ENCODE data around the gene XPO6. TPM values are rescaled to one million over a fixed set of nuclear protein-coding genes. Genes with fewer than 3 reads are reported as not detected.

Gene XPO6
- polyA plus RNA-seq, 1 donor: 83.1 TPM

DNA sequence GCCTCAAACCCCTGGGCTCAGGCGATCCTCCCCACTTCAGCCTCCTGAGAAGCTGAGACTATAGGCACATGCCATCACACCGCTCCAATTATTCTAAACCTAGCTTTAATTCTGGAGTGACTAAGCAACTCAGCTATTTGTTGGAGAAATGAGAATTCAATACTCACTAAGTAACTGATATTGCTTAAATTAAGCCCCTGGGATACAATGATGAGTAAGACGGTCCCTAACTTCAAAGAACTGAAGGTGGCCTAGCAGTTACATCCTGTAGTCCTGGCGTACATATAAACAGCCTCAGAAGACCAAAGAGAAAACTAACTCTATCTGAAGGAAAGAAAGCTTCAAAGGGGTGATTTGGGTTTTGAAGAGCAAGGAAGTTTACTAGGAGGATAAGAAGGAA, 25.0 kb downstream of the XPO6 start:
- no peak for DNase-seq

DNA sequence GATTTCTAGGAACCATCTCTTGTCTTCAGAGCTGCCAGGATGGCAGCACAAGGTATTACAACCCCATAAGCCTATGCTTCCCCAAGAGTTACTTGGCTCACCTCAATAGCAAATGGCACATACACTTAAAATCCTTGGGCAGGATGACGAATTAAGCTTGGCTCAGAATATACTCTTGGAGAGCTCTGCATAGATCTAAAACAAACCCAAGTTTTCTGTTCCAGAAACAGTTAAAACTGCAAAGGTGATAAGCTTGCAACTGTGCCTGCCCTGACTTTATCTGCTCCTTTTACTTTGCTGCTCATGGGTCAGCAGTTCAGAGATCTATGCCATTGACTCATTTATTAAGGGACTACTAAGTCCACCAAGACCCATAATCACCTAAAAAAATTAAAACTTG, 26.1 kb downstream of the XPO6 start:
- DNase-seq: no peak

DNA sequence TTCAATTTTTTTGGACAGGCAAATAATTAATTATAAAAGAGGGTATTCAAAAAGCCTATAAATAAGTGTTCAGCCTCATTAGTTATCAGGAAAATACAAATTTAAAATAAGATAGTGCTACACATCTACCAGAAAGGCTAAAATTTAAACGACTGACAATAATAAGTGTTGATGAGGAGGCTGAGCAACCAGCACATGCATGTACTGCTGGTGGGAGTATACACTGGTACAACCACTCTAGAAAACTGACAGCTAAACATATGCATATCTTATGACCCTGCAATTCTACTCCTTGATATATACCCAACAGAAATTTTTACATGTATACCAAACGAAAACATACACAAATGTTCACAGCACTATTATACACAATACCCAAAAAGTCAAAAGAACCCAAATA, 27.1 kb downstream of the XPO6 start:
- DNase-seq: no peak

DNA sequence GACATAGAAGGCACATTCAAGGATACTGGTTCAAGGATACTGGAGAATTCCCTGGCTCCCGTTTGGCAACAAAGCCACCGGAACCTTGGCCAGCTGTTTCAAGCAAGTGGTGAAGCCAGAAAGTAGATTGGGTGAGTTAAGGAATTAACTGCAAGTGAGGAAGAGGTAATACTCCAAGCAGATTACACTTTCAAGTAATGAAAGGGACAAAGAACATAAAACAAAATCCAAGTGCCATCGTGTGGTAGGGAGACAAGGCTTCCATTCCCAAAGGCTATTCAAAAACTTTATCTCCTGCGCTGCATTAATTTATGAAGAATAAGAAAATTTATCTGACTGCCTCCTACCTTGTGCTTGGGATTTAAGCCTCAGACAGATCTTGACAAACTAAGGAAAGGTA, 27.8 kb downstream of the XPO6 start:
- no peak for DNase-seq

DNA sequence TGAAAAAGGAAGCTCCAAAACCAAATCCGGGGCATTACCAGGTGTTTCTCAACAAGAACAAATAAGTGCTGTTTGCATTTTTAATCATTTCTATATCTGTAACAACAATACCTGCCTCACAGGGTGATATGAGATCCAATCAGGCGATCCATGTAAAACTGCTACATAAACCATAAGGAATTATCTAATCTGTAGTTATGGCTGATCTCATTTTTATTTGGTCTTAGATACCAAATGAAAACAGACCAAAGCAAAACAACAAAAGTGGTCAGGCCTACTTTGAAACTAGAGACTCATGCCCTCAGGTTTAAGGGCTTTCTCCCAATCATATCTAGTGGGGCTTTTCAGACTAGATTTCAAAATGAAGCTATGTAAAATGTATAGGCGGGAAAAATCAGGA, 28.3 kb downstream of the XPO6 start:
- DNase-seq: no peak

DNA sequence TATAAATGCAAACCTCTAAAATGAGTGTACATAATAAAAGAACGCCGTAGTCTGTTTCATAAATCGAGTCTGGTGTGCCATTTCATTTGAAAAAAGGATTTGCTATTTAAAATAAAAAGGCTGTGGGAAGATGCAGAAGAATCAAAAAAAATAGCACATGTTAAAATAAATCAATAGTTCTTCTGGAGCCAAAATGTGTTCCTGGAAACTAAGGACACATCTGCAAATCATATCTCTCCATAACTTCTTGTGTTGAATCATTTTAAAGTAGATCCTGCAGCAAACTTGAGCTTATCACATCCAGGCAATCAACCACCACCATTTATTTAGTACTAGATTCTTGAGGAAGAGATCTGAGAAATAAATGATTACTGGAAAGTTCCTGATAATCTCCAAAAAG, 29.0 kb downstream of the XPO6 start:
- DNase-seq: no peak

DNA sequence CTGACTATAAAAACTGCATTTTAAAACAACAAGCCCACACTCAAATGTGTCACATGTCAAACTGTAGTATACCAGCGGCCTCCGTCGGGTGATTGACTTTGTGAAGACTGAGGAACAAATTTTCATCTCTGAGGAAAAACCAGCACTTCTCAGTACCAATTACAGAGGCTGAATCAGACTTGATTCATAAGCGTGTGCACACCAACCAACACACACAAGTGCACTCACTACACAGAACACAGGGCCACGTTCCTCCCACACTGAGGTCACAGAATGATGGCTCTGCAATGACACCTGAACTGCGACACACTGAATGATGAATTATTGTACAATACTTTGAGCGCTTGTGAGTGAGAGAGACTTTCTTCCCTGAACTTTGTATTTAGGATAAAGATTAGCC, 29.6 kb downstream of the XPO6 start:
- no peak for DNase-seq

DNA sequence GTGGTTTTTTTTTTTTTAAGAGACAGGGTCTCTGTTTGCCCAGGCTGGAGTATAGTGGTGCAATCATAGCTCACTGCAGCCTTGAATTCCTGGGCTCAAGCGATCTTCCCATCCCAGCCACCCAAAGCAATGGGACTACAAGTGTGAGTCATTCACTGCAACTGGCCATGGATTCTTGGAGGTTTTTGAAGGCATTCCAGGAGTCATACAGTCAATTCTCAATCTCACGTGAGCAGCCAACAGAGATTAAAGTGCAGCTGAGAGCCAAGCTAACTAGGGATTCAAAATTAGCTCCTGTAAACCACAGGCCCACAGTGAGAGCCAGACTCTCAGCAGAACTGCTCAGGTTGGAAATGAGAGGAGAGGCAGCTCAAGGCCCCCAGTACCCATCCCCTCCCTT, 30.2 kb downstream of the XPO6 start:
- no peak for DNase-seq

DNA sequence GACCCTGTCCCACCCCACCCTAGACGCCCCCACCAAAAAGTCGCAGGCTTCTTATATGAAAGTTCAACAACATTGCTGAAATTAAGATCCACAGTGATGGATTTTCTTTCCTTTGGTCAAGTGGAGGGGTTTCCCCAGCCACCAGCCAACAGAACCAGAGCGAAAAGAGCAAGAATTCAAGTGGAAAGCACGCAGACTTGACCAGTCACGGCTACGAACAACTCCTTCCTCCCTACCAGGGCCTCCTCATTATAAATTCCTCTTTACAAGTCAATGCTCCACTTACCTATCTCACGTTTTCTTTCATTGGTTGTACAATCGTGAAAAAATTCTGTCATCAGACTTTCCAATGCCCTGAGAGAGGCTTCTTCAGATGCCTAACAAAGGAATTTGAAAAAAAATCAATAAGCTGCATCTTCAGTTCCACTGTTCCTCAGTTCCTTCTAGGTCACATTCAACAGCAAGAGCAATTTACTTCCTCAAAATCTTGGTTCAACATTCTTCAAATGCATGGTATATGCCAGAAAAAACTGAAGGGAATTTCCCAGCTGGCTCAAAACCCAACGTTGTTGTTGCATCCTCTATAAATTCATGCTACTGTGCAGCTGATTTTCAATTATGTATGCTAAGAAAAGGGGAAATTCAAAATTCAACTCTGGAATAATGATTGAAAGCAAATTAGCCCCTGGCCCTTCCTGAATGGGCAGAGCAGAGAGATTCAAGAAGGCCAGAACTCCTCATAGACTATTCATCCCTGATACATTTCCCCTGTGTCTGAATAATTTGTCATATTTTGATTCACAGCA, 30.9 kb downstream of the XPO6 start:
- no peak for DNase-seq

DNA sequence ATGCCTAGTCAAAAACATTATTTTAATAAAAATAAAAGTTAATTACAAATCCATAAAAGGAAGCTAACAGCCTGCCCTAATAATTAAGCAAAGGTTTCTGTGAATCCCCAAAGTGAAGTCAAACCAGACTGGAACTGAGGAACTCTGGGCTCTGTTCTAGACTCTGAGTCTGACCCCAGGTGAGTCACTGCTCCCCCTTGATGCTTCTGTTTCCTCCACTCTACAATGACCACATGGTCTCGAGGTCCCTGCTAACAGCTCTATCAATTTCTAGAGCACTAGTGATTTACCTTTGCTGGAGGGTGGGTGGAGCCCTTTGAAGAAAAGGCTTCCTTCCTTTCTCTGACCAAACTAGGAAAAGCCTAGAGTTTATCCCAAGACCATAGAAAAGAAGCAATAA, 32.4 kb downstream of the XPO6 start:
- no peak for DNase-seq

DNA sequence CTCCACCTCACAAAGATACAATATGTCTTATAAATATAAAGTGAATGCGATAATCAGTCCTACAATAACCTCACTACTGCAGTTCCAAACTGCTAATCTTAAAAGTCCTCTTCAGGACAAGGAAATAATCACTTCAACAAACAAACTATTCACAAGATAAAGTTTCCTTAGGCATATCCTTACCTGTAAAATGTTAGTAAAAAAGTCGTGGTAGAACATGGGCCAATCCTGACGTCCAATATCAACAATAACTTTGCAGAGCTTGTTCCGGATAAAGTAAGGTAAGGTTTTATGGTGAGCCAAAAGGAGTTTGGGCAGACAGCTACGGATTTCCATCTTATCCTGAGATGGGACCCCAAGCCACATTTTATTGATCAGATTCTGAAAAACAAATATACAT, 36.0 kb downstream of the XPO6 start:
- DNase-seq: no peak

DNA sequence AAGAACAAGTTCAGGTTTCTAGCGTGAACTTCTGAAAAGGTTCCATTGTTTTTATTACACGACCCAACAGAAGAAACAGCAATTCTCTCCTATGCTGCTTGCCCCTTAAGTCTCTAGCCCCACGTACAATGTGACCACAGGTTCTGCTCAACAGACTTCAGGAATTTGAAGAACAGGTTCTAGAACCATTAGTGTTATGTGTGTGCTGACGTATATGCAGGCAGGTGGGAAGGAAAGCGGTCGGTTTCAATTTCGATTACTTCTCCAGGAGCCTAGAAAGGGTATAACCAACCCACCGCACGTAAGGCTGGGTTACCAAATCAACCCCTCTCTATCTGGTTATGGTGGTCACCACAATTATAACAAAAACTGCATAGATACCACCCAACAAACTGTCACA, 39.4 kb downstream of the XPO6 start:
- no peak for DNase-seq

DNA sequence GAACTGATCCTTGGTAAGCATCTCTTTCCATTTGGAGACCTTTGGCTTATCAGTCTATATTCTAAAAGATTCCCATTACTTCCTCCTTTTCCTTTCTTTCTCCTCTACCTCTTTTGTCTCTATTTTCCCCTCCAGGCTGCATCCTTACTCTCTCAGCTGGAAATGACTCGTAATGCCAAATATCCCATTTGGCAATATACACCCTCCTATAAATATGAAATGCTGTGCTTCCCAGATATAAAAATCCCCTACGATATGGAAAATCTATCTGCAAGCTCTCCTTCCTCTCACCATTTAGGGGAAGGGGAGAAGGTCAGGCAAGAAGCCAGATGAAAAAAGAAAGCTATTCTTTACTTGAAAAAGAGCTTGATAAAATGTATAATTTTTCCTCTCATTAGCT, 39.9 kb downstream of the XPO6 start:
- DNase-seq: no peak

DNA sequence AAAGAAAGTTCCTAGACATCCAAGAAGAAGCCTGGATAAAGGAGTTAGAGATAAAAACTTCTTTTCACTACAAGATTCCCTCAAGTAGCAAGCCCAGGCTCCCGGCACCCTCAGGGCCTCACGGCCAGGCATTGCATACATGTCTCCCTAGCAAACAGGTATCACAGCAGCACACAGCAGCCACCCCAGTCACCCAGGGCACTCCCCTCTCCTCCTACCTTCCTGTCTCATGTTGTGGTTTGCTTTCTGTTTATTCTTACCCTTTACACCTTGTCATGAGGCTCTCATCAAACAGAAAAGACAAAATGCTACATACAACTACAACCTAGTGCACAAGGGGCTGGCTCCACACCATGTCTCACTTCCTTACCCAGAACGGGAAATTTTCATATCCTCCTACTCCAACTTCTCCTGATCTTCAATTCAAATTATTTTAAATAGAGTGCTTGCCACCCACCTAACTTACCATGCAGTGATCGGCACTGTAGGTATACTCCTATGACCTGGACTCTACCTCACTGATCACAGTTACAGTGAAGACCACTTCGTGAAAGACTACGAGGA, 42.7 kb downstream of the XPO6 start:
- DNase-seq: no peak

DNA sequence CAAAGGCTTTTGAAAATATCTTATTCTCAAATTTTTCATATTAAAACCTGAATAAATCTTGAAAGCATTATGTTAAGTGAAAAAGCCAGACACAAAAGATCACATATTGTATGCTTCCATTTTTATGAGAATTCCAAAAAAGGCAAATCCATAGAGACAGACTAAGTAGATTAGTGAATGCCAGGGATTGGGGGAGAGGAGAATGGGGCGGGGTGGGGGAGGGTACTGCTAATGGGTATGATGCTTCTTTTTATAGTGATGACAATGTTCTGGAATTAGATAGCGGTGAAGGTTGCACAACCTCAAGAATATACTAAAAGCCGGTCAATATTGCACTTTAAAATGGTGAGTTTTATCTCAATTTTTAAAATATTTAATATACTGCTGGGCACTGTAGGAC, 44.0 kb downstream of the XPO6 start:
- no peak for DNase-seq

DNA sequence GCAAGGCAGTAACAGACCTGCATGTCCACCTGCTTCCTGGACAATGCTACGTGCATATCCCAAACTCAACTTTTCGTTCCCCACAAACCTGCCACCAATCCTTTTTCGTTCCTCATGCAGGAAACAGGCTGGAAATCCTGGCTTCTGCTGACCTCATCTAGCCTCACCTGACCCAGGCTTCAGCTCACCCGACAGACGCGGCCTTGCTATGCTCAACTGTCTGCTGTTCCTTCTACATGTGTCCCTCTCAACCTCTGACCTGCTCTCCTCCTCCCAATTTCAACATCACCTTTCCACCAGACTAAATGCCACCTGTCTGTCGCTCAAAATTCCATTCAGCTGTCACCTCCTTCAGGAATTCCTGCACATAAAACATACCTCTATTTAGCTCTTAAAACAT, 44.5 kb downstream of the XPO6 start:
- DNase-seq: no peak

DNA sequence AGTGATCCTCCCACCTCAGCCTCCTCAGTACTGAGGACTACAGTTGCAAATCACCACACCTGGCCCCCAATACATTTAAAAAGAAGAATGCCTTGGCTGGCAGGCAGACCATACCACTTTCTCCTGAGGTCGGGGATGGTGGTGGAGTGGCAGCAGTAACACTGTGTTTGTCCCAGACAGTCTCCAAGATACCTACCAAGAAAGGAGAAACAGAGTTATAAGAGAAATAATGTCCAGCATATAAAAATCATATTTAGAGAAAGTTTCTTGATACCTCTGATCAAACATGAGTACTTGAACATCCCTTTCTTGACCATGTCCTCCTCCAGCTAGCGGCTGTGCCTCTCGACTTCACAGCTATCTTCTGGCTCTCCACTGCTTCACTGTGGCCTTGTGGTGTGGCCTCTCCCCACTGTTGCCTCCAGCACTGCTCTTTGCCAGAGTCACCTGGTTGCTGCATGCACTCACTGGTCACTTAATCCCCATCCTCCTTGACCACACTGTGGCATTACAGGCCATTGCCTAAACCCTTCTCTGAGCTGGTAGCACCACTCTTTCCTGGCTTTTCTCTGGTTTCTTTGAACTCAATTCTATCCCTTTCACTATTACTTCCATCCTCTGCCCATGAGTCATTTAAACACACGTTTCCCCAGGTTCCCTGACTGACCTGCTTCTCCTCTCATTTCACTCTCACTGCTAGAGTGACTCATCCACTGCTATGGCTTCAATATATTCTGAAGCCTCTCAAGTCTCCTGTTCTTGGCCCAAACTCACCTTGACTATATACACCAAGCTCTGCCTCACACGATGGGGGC, 45.2 kb downstream of the XPO6 start:
- no peak for DNase-seq

DNA sequence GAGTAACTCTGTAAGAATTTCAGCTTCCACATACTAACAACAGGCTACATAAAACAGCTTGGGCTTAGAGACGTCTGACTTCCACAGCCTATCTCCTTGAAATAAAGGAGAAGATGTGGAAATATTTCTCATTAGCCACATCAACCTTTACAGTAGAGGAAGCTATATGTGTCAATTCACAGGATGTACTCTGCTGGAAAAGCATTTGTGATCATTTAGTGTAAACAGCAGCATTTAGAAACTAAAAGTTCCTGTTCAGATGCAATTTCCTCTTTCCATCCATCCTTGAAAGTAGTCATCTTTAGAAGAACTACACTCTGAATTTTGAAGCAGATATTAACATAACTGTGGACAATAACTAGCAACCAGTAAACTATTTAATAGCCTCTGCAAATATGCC, 46.2 kb downstream of the XPO6 start:
- DNase-seq: no peak

DNA sequence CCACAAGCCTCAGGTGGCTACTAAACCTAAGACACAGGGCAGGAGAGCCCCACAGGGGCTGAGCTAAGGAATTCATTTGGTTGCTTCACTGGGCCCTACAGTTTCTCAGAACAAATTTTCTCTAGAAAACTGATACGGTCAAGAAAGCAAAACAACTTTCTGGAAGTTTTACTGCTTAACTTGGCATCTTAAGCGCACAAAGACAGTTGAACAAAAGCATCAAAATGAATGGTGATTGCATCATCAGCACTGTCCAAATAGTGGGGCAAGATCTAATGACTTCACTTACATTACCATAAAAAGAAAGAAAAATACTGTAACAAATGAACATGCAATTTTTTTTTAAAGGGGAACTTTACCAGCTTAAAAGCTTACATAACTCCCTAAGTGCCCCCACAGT, 47.6 kb downstream of the XPO6 start:
- no peak for DNase-seq

DNA sequence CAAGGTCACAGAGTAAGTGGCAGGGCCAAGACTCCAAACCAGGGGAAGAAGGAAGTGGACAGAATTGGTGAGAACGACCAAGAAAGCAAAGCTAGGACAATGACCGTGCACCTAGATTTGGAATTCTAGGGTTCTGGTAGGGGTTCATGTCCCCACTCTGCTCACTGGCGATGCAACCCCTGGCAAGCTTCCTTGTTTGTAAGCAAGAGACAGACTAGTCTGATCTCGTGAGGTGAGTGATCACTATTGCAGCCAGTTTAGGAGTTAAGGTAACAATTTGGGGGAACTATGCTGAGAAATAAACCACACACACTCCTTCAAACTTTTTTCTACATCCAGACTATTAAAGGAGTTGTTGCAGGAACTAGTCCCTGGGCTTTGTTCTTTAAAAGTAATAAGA, 48.1 kb downstream of the XPO6 start:
- no peak for DNase-seq

DNA sequence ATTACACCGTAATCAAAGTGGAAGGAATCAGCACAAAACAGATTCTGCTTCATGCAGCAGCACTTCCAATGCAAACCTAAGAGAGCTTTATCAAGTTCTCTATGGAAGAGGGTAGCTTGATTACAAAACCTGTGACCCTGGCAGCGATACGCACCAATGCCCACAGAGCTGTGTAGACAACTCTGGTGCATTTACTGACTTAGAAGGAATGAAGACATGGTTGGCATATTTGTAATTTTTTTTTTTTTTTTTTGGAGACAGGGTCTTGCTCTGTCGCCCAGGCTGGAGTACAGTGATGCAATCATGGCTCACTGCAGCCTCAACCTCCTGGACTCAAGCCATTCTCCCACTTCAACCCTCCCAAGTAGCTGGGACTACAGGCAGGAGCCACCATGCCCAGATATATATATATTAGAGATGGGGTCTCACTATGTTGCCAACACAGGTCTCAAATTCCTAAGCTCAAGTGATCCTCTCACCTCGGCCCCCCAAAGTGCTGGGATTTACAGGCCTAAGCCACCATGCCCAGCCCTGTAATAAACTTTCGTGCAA, 49.4 kb downstream of the XPO6 start:
- DNase-seq: no peak

DNA sequence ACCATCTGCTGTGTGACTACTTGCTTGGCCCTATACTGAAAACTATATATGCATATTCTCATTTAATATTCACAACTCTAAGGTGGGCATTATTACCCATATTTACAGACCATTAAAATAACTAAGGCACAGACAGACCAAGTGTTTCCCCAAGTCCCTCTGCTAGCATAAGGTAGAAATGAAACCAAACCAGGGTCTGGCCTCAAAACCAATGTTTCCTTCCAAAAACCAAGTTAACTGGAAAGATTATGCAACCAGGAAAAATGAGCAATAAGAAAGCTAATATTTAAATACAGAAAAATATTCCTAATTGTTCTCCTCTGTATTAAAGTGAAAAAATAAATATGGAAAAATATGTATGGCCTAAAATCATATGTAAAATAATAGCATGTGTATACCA, 50.1 kb downstream of the XPO6 start:
- DNase-seq: no peak

DNA sequence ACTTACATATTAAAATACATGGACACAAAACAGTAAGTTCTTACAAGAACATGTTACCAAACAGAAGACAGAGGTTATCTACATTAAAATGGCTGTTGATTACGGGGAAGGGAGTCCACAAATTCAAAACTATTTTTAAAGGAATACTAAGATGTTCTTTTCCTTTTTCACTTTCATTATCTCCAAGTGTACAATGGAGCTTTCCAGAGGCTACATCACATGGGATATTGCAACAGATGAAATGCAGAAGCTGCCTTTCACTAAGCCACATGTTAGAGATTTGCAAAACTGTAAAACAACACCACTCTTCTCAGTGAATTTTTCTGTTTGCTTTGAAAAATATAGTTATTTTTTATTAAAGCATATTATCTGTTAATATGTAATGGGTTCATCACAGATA, 53.6 kb downstream of the XPO6 start:
- no peak for DNase-seq

All from left kidney (tissue), 2 donors.